G401.6 (cell line): ENCODE data around the gene CPLX3.

Experiments
- FAIRE-seq: peaks from 2 replicates; lab custom pipeline; 2012; peaks lifted over from hg19 to GRCh38; lab: Jason Lieb, UNC

CPLX3 gene

DNA sequence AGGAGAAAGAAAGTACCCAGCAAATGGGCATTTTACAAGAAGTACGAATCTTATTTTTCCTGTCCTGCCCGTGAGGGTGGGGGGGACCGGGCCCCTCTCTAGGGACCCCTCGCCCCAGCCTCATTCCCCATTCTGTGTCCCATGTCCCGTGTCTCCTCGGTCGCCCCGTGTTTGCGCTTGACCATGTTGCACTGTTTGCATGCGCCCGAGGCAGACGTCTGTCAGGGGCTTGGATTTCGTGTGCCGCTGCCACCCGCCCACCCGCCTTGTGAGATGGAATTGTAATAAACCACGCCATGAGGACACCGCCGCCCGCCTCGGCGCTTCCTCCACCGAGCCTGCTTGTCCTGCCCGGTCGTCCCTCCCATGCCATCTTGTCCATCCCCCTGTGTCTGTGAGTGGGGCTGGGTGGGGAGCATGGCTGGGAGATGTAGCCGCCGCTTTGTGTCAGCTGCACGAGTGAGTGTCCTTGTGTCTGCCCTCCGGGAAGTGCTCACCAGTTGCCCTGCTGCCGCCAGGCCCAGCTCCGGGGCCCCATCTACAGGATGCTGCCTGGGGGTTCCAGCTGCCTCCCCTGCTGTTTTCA is 23.5 kb upstream of the CPLX3 start:
- no peak for FAIRE-seq

DNA sequence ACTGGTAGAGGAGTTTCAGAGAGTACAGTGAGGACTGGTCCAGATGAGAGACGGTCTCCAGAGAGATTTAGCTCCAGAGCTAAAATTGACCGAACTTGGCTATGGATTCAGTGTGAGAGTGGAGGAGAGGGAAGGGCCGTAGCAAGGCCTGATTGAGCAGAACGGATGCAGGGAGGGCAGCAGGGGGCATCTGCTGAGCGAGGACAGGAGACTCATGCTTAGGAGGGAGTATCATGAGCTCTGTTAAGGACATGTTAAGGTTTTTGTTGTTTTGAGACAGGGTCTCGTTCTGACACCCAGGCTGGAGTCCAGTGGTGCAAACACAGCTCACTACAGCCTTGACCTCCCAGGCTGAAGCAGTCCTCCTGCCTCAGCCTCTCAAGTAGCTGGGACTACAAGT is 21.5 kb upstream of the CPLX3 start:
- no peak for FAIRE-seq

DNA sequence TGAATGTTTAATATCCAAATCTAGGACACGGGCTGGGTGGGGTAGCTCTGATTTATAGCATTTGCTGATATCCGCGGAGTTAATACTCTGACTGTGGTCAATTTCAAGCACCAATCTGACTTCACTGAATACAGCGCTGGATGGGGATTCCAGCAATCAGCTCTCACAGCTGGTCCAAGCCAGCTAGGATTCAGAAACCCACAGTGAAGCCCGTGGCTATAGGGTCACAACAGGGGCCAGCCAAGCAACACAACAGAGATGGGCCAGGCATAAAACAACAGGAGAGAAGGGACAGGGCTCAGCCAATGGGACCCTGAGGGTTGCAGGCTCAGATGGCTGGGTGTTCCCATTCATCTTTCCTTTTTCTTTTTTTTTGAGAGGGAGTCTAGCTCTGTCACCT is 19.1 kb upstream of the CPLX3 start:
- FAIRE-seq: no peak

DNA sequence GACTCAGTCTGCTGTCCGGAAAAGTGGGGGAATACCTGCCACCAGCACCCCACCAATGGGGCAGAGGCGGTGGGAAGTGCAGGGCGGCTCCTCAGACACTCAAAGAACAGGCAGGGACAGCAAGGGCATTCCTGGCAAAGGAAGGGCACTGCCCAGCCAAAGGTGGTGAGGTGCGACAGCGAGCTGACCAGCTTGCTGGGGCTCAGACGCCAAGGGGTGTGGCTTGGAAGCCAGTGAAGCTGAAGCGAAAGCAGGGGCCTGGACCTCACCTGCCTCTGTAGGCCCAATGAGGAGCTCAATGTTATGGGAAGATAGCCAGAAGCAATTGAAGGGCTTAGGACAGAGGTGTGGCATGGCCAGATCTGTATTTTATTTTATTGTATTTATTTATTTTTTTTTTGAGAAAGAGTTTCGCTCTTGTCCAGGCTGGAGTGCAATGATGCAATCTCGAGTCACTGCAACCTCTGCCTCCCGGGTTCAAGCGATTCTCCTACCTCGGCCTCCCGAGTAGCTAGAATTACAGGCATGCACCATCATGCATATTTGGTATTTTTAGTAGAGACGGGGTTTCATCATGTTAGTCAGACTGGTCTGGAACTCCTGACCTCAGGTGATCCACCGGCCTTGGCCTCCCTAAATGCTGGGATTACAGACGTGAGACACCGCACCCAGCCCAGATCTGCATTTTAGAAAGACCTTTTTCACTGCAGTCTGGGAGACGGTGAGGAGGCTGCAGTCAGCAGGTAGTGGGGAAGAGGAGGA is 18.2 kb upstream of the CPLX3 start:
- FAIRE-seq: no peak

DNA sequence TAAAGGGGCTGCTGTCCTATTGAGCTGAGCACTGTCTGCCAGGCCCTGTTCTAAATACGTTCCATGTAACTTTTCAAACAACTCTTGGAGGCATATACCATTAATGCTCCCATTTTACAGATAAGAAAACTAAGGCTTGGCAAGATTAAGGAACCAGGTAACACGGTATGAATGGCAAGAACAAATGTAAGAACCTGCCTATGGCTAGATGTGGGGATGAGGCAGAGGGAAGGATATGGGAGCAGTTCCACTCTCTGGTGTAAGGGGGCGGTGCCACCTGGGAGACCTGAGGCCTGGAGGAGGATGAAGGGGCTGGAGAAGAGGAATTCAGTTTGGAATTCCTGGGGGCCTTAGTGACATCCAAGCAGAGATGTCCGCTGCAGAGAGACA is 17.6 kb upstream of the CPLX3 start:
- FAIRE-seq: no peak

DNA sequence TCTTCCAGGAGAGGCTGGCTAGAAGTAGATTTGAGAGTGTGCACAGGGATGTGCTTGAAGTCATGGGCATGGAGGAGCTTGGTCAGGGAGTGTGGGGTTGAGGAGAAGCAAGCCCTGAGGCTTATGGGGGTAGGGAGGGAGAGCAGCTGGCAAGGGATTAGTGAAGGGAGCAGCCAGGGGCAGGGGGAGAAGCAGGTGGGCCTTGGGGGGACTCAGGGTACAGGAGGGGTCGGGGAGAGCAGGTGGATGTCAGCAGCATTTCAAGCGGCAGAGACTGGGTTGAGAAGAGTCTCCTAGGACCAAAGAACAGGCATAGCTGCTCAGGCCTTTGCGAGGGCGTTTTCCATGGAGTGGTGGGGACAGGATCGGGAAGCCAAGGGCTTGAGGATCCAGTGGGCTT is 17.2 kb upstream of the CPLX3 start:
- no peak for FAIRE-seq

DNA sequence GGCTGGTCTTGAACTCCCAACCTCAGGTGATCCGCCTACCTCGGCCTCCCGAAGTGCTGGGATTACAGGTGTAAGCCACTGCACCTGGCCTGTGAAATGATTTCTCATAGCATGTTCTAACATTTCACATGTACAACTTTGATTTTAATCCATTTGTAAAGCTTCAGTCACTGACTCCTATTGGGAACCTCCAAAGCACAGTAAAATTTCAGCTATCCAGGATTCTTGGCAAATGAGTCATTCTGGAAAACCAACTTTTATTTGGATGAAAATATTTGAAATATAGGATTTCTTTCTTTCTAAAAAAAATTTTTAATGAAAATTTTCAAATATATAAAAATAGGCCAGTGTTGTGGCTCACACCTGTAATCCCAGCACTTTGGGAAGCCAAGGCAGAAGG is 16.5 kb upstream of the CPLX3 start:
- peak; percentile 56 for FAIRE-seq

DNA sequence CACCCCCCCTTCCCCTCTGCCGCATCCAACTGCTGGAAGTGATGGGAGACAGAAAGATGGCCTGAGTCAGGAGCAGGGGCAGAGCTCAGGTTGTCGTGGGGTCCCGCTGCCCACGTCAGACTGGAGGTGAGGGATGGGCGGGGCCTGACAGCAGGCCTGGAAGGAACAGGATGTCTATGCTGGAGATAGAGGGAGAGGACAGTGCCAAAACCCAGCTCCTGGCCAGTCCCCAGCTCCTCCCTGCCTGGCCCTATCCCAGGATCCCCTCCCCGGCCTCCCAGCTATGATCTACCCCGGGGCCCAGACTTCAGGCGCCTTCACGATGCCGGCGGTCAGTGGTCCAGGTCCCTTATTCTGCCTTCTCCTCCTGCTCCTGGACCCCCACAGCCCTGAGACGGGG is 13.9 kb upstream of the CPLX3 start, which contains the start of gene LMAN1L:
Gene LMAN1L, plus strand, starts transcription at position 303 of the 400 bp plus-strand sequence. Its CDS starts 20 bp downstream, at position 323.
- no peak for FAIRE-seq

DNA sequence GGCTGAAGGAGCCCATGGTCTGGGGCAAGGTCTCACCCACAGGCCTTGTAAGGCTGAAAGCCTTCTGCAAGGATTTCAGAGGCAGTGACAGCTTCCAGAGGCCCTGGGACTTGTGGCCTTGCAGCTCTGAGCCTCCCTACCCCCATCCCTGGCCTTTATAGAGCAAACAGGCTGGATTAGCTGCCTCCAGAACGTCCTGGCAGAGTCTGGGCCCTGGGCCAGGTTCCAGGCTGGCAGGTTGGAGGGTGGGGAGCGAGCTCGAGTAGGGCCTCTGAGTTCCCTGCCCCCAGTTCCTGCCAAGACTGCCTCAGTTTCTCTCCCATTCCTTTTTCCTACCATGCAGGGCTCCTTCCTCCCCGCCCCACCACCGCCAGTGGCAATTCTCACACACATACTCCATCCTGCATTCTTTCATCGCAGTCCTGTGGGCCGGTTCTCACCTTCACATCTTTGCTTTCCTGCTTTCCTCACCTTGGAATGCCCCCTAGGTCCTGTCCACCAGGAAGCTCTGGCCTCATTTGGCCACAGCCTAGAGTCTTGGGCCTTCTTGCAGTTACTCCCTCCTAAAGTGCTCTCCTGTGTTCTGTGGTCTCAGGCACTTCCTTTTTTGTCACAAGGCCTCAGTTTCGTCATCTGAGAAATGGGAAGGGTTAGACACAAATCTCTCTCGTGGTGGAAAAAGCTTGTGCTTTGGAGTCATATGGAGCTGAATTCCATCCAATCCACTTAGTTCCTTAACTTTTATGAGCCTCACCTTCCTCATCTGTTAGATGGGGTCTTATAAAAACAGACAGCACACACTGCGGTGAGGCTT is 11.1 kb upstream of the CPLX3 start:
- FAIRE-seq: no peak

DNA sequence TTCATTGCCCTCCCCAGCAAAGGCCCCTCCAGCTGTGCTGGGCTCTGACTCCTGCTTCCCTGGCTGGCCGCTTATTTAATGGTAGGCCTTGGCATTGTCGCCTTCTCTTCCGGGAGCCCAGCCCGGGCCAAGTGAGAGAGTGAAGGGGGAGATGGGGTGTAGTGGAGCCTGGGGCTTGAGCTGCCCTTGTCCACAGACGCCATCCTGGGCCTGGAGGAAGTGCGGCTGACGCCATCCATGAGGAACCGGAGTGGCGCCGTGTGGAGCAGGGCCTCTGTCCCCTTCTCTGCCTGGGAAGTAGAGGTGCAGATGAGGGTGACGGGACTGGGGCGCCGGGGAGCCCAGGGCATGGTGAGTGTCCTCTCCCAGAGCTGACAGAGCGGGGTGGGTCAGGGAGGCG is 10.5 kb upstream of the CPLX3 start:
- no peak for FAIRE-seq

DNA sequence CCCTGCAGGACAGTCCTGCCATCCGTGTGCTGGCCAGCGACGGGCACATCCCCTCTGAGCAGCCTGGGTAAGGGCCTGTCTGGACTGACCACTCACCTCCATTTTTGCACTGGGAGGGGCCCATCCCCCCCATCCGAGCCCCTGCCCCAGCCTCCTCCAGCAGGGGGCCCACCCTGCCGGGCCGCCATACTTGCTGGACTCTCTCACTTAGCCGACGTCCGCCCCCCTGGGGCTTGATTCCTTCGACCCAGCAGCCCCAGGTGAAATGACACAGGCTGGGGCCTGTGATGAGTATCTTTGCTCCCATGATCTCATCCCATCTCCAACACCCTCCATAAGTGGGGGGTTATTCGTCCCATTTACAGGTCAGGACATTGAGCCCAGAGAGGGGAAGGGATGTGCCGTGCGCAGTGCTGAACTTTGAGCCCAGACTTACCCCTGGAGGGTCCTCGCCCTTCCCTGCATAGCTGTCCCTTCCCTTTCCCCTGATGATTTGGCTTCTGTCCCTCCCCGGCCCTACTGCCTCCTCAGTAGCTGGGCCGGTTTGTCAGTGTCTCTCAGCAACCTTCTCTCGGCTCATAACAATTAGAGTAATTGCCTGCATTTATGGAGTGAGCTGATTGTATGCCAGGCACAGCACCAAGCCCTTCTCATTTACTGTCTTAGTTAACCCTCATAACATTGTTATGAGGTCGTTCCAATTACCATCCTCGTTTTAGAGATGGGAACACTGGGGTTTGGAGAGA is 9.6 kb upstream of the CPLX3 start:
- FAIRE-seq: no peak

DNA sequence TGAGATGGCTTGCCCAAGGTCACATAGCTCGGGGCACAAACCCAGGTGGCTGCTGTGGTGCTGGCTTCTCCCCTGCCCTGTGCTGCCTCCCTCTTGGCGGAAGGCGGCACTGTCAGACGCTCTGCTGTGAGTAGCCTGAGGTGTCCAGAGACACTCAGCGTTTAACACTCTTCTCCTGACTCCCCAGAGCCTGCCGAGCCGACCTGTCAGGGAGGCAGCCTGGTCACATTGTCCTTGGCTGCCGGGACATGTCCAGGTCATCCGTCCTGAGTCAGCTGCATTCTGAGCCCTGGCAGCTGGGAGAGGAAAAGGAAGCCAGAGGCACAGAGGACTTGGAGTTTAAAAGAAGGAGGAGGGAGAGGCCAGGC is 9.1 kb upstream of the CPLX3 start:
- FAIRE-seq: no peak

DNA sequence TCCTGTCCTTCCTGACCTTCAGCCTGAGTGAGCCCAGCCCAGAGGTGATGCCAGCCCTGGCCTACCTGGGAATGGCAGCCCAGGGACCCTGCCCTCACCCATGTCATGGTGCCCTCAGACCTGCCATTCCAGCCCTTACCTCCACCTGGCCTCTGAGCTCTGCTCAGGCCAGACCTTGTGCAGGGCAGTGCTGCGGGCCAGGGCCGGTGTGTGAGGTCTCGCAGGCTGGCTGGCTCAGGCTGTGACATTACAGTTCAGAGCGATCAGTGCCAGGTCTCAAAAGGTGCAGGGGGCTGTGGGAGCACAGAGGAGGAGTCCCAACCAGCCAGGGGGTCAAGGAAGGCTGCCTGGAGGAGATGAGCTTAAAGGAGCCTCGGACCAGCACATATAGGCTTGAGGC is 6.4 kb upstream of the CPLX3 start:
- no peak for FAIRE-seq

DNA sequence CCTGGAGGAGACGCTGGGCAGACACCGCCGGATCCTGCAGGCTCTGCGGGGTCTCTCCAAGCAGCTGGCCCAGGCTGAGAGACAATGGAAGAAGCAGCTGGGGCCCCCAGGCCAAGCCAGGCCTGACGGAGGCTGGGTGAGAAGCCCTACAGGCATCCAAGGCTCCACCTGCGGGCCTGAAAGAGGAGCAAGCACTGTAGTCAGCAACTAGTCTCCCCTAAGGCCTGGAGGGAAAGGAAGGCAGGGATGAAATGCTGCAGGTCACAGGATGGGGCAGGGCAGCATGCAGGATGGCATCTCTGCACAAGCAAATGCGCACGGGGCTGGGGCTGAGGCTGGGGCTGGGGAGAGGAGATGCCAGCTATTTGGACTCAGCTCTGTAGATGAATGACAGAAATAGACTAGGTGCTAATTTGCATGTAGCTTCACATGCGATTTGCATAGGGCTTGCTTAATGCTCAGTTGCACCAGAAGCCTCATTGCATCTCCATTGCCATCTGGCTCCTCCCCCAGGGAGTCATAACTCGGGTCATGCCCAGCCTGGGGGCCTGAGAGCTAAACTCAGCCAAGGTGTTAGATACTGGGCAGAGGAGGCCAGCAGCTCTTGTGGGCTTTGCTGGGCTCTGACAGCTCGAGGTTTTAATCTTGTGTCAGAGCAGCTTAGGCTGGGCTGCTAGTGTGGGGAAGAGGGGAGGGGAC is 5.2 kb upstream of the CPLX3 start:
- FAIRE-seq: no peak

DNA sequence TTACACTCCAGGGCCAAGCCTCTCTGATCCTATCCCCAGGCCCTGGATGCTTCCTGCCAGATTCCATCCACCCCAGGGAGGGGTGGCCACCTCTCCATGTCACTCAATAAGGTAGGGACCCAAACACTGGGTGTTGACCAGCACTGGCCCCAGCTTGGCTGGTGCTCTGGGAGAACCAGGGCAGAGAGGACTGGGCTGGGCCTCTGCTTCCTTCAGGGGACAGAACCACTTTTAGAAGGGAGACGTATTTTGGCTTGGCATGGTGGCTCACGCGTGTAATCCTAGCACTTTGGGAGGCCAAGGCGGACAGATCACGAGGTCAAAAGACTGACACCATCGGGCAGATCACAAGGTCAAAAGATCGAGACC is 4.7 kb upstream of the CPLX3 start:
- FAIRE-seq: no peak

DNA sequence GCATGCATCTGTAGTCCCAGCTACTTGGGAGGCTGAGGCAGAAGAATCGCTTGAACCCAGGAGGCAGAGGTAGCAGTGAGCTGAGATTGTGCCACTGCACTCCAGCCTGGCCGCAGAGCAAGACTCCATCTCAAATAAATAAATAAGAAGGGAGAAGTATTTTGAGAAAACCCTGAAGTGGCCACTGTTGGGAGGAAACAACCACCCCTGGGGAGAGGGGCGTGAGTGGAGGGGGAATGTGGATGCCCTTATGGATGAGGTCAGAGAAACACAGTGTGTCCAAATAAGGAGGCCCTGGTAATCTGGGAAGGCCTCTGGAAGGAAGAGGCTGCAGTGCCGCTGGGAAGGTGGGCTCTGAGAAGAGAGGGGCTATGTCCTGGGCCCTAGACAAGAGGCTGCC is 4.2 kb upstream of the CPLX3 start:
- FAIRE-seq: no peak

DNA sequence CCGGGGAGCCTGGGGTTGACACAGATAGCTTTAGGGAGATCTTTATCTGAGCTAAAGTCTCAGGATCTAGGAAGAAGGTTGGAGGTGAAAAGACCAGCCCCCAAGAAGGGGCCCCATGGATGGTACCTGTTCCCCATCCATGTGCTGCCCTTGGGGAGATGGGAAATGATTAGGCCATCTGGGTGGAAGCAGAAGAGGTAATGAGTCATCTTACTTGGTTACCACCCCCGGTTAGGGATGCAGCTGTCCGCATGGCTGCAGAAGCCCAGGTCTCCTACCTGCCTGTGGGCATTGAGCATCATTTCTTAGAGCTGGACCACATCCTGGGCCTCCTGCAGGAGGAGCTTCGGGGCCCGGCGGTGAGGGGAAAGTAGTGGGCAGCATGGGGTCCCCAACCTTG is 3.1 kb upstream of the CPLX3 start:
- no peak for FAIRE-seq

DNA sequence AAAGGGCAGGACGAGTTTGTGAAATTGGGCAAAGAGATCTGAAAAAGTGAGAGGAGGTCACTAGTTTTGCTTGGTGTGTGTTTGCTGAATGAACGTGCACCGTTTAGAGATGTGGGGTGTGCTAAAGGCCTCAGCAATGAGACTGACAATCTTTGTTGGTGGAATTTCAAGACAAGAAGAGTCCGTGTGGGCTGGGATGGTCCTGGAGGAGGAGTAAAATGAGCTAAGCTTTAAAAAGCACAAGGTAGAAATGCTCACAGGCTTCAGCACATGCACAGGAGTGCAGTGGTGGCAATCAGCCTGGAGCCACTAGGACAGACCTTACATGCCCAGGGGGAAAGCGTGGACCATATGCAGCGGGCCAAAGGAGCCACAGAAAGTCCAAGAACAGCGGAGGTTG is 1.5 kb upstream of the CPLX3 start:
- FAIRE-seq: no peak

DNA sequence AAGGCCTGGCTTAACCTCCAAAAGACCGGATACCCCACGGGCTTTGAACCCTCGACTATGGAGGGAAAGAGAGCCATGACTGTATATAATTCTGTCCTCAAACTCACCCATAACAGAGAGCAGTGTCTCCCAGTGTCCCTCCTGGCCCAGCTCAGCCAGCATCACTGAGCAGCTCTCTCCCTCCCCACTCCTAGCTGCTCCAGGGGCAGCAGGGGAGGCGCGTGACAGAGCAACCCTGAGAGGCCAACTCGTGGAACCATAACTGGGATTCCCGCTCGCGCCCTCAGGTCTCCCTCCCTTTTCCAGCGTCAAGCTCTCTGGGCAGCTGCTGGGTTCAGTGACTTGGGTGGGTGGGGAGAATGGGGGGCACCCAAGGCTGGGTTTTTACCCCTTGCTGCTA is 561 bp upstream of the CPLX3 start:
- no peak for FAIRE-seq

DNA sequence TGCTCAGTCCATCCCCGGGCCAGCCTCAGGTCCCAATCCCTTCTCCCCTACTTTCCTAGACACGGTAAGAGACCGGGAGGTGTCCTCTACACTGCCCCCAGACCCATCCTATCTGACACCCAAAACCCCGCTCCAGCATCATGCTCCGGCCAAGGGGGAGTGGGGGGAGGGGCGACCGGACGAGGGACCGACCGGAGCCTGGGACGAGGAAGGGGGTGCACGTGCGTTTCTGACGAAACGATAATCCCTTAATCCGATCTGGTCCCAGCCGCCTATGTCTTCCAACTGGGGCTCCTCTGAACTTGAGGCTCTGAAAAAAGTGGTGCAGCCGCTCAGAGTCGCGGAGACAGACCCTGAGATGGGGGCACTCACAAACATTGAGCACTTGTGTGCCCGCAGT is 494 bp downstream of the CPLX3 start:
- no peak for FAIRE-seq

DNA sequence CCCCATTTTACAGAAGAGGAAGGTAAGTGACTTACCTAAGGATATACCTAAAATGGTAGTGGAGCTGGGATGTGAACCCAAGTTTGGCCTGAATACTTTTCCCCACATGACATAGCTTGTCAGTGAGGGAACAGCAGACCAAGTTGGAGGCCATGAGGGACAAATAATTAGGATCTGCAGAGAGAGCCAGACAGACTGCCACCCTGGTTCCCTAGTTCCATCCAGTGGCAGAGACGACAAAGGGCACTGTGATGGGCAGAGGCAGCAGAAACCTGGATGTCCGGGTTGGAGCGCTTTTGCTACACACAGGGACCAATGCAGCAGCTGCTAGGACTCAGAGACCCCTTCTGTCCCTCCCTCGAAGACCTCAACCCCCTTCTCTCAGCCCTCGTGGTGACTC is 1.2 kb downstream of the CPLX3 start:
- FAIRE-seq: no peak

DNA sequence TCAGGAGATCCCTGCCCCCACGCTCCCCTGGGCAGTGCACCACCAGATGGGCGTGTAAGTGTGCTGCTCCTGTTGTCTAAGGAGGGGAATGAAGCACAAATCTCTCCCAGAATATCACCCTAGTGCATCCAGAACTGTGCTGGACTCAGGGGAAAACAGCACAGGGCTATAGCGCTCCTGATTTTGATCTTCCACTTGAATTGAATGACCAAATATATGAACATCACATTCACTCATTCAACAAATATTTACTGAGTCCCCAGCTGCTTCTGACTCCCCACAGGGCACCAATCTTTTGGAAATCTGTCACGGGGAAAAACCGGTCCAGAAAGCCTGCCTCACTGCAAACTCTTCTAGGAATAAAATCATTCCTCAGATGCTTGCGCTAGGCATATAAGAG is 2.4 kb downstream of the CPLX3 start:
- no peak for FAIRE-seq
